ENCODE measurements around the gene LYL1.

The LYL1 gene

DNA sequence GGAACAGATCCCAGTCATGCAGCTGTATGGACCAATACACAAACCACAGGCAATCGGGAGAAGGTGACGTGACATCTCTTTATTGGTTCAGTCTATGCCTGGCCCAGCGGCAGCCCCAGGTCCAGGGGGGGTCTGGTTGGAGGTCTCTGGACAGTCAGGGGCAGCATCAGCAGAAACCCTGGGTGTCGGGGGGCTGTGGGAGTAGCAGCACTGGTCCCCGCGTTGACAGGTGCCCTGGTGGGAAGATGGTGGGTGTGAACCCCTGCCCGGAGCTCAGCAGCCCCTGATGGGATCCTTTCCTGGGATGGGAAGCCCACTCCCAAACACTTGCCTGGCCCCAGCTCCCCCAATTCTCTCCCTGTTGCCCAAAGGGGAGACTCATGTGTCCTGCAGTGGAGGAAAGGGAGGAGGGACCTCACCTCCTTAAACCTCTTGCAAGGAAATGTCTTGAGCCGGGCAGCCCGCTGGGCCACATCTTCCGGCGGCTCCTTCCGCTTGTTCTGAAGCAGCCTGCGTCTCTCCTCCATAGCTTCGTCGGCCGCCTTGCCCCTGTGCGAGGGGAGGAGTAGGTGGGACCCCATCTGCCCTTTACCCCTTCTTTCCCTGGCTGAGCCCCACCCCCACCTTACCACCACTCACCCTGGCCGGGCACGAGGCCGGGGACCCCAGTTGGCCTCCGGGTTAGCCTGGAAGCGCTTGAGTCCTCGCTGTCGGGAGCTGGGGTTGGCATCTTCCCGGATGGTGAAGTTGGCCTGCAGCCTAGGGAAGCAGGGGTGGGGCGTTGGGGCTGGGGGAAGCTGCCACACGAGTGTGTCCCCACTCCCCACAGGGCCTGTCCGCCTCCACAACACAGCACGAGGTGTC lies 2.4 kb upstream of the LYL1 start:
- no peak for DNase-seq (ENCODE audit: low read depth)

DNA sequence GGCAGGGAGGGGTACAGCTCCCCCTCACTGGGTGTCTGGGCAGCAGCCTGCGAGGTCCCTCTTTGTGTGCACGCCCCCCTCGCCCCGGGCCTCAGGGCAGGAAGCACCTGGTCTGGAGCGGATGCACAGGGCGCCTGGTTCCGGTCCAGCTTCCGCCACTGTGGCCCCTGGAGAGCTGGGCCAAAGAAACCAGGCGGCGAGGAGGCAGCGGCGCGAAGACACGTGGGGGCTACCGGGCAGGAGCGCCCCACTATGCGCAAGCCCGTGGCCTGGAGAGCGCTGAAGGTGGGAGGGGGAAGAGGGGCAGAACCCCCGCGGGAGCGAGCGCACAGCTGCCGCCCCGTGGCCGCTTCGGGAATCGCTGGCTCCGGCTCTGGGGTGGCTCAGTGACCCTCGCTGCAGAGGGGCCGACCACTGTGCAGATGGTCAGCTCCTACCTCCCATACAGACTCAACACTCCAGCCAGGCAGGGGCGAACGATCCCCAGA lies 1.7 kb upstream of the LYL1 start:
- peak; percentile 52 for DNase-seq (ENCODE audit: low read depth)

DNA sequence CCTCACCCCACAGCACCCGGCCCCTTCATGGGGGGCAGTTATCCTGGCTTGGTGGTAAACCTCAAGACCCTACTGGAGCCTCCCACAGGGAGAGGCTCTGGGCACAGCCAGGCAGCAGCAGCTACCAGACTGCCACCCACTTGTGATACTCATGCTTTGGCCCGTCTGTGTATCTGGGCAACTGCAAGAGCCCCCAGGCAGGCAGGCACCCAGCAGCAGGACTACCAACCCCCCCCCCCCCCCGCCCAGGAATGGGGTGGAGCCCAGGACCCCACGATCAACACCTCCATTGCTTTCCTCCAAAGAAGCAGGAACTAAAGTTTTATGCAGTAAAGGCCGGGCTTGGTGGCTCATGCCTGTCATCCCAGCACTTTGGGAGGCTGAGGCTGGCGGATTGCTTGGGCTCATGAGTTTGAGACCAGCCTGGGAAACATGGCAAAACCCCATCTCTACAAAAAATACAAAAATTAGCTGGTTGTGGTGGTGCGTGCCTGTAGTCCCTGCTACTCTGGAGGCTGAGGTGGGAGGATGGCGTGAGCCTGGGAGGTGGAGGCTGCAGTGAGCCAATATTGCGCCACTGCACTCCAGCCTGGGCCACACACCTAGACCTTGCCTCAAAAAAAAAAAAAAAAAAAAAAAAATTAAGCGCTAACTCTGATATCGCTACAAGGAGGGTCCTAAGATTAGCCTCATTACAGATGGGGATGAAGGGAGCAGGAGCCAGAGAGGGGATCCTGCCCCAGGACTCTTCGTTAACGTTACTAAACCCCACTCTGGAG lies 1.1 kb upstream of the LYL1 start:
- no peak for DNase-seq (ENCODE audit: low read depth)

DNA sequence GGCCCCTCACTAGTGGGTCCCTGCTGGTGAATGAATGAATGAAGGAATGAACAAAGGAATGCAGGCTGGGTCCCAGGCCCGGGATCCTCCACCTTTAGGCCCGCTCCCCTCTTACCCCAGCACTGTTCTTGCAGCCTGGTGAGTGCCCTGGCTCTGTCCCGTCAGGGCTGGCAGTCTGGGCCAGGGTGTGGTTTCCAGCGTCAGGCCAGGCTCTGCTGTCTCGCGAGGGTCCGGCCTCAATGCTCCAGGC lies 317 bp downstream of the LYL1 start:
- no peak for DNase-seq (ENCODE audit: low read depth)

DNA sequence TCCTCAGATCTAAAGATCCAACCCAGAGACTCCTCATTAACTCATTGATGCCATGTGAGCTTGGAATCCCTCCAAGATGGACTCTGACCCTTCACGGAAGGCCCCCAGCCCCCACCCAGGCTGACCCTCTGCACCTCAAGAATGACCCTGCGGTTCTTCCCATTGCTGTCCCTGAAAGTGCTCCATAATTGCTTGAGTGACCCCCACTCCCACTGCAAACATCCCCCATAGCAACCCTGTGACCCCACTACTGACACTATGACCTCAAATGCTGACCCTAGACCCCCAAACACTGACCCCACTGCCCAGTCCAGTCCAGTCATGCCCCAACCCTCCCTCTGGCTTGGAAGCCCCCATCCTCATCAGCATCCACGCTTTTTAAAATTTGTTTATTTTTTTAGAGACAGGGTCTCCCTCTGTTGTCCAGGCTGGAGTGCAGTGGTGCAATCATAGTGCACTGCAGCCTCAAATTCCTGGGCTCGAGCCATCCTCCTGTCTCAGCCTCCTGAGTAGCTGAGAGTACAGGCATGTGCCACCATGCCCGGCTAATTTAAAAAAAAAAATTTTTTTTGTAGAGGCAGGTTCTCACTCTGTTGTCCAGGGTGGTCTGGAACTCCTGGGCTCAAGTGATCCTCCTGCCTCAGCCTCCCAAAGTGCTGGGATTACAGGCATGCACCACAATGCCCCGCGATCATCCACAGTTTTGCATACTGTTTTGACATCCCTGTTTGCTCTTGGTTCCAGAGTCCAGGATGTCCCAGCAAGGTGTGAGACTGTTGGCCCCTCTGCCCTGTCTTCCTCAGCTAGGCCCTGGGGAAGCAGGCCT lies 855 bp downstream of the LYL1 start:
- DNase-seq (ENCODE audit: low read depth), result no peak

DNA sequence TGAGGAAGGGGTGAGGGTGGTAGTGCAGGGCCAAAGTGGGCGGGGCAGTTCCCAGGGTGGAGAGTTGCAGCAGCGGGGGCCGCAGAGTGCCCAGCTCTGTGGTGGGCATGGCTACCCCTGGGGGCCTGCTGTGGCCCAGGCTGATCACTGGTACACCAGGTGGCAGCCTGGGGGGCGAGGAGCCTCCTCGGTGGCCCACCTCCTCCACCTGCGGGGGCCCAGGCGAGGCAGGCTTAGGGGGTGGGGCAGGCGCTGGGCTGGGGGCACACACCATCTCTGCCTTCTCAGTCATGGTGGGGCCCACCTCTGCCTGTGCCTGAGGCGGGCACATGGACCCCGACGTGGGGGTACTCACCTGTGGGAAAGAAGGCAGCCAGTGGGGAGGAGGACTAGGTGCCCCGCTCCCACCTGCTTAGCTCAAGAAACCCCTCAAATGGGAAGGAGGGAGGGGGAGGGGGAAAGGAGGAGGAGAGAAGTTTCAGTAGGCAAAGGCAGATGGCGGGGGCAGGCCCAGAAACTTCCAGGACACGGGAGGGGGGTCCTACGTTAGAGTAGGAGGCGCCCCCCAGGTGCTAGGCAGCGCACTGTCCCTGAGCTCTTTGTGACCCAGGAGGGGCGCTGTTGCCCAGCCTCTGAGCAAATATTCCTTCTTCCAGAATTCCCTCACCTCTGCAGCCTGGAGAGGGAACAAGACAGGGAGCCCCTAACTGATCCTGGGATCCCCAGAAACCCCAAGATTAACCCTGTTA lies 1.6 kb downstream of the LYL1 start:
- no peak for DNase-seq (ENCODE audit: low read depth)

DNA sequence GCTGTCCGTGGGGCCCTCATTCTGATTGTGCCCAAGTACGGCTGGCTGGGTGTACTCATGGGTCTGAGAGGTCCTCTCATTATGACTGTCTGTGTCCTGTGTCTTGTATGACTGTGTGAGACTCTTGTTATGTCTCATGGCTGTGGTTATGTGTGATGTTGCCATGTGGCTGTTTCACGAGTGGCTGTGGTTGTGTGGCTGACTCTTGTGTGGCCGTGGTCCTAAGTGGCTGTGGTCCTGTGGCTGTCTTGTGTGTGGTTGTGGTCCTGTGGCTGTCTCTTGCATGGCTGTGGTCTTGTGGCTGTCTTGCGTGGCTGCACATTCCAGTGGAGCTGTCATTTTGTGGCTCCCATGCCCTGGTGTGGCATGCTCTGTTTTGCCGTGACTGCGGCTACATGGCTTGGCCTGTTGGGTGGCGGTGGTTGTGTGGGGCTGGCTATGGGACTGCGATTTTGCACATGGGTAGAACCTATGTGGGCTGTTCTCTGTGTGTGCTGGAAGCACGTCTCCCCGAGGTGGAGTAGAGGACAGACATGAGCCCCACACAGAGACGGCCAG lies 2.5 kb downstream of the LYL1 start:
- no peak for DNase-seq (ENCODE audit: low read depth)

DNA sequence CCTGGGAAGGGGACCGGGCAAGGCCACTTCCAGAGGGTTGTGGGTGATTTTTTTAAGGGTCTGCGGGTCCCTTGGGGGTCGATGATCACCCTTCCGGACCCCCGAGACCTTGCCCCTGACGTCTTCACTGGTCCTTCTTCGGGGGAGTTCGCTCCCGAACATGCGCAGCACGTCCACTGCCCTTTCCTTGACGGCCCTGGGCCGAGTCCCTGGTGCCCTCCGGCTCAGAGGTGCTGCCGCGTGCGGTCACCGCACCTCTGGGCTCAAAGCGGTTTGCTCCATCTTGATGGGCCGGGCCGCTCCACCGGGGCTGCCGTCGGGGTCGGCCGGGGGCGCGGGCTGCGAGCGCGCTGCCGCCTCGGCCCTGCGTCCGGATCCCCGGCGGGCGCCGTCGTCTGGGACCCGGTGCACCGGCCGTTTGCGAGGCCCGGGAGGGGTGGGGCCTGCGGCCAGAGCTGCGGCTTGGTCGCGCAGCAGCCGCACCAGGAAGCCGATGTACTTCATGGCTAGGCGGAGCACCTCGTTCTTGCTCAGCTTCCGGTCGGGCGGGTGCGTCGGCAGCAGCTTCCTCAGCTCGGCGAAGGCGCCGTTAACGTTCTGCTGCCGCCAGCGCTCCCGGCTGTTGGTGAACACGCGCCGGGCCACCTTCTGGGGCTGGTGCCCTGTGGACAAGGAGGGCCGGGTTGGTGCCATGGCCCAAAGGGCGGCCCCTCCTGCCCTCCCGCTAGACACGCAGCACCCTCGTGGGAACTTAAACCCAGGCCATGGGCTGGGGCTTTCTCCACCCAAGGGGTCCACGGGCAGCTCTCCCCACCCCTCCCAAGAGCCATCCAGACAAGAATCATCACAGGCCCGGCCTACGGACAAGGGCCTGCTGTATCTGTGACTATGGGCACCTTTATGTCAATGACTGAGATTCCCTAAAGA lies 3.3 kb downstream of the LYL1 start:
- peak; percentile 67 for DNase-seq (ENCODE audit: low read depth)

DNA sequence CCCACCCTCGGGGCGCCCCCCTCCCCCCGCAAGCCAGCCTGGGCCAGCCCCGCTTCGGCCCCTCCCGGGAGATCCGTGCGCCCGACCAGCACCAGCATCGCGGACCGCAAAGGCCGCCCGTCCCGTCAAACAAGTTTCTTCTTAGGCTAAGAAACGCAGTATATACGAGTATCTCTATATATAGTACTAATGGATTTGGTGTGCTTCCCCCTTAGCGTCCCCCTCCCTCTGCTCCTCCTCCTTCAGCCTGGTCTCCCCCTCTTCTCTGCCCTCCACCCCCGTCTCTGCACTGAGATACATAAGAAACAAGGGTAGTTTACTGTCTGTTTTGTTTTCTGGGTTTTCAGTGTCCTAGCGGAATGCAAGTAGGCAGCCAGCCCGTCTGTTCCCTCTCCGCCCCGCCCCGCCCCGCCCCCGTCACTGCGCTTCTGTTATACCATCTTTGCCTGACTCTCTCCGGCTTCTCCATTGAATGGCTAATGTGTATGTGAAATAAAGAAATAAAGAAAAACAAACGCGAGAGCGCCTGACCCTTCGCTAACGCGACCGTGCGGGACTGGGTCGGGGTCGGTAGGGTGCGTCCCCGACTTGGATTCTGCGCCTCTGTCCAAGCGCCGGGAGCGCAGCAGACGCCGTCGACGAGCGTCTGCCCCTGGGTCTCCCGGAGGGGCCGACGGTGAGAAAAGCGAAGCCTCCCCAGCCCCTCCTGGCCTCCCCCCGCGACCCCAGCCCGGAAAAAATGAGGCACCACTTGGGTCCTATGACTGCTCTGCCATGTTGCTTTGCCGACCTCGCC lies 4.2 kb downstream of the LYL1 start:
- no peak for DNase-seq (ENCODE audit: low read depth)

DNA sequence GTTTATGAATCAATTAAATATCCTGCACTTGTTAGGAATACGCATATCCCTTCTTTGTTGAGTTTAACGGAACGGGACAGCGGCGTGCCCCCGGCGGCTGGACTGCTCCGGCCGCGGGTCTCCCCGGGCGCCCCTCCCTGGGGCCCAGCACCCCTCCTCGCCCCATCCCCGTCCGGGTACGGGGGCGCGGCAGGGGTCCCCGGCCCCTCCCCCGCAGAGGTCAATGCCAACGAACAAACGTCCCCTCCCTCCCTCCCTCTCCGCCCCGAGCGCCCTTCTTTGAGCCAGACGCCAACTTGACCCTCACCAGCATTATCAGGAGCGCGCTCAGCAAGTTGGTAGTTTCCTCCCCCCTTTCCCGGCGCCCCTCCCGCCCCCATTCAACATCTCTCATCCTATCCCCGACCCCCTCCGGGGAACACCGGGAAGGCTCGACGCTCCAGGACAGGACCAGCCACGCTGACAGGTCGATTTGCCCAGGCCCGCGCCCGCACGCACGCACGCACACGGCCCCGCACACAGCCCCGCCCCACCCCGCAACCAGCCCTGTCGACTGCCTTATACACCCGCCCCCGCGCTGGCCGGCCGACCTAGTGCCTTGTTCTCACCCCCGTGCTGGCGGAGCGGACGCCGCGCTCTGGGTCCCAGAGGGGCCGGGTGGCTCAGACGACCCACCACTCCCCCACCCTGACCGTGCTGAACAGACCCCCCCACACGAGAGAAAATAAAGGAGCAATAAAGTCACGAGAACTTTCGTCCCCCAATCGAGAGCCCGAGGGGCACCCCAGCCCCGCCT lies 5.0 kb downstream of the LYL1 start:
- no peak for DNase-seq (ENCODE audit: low read depth)

DNA sequence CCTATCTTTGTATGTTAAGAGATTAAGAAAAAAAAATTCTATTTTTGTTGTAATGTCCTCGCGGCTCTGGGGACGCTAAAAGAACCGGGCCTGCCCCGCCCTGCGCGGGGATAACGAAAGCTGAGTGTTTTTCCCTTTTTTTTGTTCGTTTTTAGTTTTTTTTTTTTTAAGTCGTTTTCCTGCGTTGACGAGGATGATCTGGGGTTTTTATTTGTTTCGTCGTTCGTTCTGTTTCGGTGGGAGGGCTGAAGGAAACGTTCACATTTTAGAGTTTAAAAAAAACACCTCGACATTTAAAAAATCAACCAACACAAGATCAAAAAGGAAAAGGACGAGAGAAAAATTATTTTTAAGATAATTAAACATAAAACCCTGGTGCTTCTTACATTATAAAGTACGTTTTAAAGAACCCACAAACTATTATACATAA lies 5.6 kb downstream of the LYL1 start:
- no peak for DNase-seq (ENCODE audit: low read depth)

DNA sequence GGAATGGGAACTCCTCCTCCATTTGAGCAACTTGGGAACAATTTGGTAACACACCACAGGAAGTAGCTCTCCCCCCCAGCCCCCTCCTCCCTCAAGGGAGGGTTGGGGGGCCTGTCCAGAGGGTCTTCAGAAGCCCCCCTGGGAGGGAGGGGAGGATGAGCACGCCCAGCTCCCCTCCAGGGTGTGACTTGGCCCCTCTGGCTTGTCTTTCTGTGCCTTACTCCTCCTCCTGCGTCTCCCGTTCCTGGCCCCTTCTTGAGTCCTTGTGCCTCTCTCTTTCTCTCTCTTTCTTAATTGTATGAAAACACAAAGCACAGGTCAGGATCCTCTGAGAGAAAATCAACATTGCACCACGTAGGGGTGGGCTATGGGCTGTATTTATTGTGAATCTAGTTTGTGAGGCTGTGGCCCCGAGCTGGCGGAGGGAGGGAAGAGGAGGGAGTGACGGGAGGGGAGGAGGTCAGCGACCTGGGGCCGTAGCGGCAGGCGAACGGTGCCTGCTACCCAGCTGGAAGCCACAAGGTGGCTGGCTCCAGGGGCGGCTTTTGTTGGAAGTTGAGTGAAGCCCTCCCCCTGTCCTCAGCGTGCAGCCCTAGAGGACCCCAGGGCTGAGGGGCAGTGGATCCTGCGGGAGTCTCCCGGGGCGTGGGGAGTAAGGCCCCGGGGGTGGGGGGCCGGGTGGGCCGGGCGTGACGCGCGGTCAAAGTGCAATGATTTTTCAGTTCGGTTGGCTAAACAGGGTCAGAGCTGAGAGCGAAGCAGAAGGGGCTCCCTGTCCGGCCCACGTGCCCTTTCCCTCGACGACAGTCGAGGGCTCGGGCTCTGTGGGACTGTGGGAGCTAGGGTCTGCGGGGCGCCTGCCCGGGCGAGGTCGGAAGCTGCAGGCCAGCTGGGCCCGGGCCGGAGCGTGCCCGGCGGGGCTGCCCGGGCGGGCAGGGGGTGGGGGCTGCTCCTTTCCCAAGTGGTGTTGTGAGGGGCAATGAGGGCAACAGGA lies 6.4 kb downstream of the LYL1 start:
- DNase-seq (ENCODE audit: low read depth), result no peak

DNA sequence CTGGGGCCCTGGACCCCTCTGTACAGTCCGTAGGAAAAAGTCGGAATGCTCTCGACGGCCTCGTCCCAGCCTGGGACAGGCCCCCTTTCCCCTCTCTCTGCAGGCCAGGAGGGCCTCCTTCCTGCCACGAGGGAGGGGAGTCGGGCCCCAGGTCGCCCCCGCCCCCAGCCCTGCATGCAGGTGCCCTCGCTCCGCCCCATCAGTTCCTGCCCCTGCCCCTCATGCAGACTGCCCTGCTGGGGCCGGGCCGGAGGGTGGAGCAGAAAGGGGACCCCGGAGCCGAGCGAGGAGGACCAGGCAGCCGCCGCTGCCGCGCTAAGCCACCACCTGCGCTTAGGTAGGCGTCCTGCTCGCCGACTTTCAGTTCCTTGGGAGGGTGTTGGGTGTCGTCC lies 7.3 kb downstream of the LYL1 start:
- DNase-seq (ENCODE audit: low read depth), result no peak

DNA sequence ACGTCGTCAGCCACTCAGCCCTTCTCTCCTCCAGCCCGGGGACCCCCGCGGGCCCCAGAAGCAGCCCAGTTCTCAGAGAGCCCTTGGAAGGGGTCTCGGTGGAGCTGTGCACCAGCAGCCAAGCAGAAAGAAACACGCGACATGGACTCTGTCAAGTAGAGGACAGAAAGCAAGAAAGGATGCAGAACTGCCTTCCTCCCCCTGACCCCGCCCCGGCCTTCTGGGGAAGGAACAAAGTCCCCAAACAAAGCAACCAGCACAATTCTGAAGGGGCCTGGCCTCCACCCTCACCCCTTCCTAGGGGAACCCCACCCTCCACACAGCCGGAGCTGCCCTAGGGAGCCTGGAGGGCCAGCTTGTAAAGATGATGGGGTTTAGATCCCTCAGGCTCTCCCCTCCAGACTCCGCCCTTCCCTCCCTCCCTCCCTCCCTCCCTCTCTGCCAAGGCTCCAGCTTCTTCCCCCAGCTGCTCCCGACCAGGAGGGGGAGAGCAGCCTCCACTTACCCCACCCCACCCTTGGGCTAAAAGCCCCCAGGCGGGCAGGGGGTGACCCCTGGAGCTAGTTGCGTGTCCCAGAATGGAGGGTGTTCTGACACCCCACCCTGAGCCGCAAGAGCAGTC lies 7.8 kb downstream of the LYL1 start:
- DNase-seq (ENCODE audit: low read depth), result no peak

DNA sequence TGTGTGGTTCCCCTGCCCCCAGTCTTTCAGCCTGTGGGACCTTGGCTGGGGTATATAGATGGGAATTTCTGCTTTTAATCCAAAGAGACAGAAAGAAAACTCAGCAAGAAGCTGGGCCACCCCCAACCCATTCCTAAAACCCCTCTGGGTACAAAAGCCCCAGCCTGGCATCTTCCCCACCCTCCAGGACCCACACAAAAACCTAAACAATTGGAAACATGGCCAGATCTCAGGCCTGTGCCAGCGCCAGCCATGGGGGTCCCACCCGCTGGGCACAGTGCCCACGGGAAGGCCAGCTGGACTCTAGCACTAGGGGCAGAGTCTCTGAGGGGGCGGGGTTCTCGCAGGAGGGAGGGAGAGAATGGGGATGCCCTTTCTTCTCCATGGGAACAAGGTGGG lies 8.6 kb downstream of the LYL1 start:
- no peak for DNase-seq (ENCODE audit: low read depth)

DNA sequence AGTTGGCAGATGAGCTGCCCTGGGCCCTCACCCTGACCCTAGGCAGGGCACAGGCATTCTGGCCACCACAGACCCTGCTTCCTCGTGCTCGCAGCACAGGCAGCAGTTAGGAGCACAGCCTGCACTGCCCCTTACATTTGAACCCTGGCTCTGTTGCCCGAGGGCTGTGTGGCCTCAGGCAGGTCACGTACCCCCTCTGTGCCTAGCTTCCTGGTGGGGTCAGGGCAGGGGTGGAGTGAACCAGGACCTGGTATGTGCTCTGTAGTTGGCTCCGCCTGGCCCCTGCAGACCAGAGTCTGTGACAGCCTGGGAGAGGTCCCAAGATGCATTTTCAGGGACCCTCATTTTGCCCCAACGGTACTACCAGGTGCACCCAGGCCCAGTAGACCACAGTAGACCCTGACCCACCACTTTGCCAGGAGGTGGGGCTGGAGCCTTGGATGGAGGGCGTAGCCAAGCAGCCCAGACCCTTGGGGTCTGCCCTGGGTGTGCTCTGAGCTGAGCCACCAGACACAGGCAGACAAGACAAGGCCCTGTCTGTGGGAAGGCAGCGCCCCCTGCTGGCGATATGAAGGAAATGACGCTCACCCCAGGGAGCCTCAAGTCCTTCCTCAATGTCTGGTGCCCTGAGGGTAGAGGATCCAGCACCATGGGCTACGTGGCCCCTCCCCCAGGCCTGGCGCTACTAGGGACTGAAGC lies 9.1 kb downstream of the LYL1 start:
- DNase-seq (ENCODE audit: low read depth), result peak; percentile 69

All from activated T-helper 9 cell treated with anti-CD3 and anti-CD28 coated beads, Interleukin-2, amount 50 U/mL, for 16 hours (primary cell).